Measurements from ENCODE around the gene CLSTN3.
"Not testable (repeated sequence)": the region's sequence is repeated elsewhere in the genome, so short reads cannot be mapped to it uniquely, and the experiment has no call there.

The CLSTN3 gene

DNA sequence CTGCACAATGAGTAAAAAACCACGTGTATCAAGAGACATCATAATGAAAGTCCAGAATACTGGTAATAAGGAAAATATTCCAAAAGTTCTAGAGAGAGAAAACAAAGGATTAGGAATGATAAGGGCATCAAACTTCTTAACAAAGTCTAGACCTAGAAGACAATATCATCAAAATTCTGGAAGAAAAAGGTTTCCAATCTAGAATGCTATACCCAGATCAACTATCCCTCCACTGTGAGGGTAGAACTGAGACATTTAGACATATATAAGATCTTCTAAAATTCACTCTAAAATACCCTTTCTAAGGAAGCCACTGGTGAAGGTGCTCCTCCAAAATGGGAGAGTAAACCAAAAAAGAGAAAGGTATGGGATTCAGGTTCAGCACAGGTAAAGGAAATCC lies 24.1 kb upstream of the CLSTN3 start:
- no peak for DNase-seq

- not testable (repeated sequence) for DNase-seq
Measured at GRCh38 chr12:7107181-7107580, 23.0 kb upstream of the CLSTN3 start.

- no peak for DNase-seq
Measured at GRCh38 chr12:7107636-7108002, 22.6 kb upstream of the CLSTN3 start.

- no peak for DNase-seq
Measured at GRCh38 chr12:7108003-7108795, 22.0 kb upstream of the CLSTN3 start.

DNA sequence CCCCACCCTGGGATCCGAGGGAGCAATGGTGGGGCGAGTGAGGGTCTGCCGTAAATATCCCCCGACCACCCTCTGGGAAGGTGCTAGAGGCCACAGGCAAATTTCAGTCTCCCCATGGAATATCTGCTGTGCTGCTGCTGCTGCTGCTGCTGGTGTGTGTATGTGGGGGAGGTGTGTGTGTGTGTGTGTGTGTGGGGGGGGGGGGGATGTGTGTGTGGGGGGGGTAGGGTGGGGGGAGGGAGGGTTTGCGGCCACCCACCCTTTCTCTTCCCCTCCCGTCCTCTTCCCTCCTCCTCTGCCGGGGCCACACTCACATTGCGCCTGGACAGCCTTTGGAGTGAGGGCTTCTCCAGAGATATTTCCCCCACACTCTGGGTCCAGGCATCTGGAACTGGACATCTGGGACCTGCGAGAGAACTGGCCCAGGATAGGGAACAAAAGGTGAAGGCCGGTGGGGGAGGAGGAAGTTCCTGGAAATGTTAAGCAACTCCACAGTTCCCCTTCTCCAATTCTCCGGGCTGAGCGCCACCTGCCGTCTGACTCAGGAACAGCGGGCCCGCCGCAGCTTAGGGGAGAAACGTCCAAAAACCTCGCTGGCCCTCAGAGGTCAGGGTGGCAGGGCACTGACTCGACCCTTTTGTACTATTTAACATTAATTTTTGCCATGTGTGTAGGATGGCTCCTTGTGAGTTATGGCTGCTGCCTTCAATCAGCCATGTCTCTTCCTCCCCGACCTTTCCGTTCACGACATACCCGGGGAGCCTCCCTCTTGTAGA lies 21.2 kb upstream of the CLSTN3 start, which contains the start of gene C1RL:
Gene C1RL, minus strand, starts transcription at position 419 of the 776 bp plus-strand sequence. Its CDS starts 34 bp downstream, at position 385.
- DNase-seq = peak; percentile 34 to 80

- no peak for DNase-seq
Measured at GRCh38 chr12:7109572-7109920, 20.6 kb upstream of the CLSTN3 start.

DNA sequence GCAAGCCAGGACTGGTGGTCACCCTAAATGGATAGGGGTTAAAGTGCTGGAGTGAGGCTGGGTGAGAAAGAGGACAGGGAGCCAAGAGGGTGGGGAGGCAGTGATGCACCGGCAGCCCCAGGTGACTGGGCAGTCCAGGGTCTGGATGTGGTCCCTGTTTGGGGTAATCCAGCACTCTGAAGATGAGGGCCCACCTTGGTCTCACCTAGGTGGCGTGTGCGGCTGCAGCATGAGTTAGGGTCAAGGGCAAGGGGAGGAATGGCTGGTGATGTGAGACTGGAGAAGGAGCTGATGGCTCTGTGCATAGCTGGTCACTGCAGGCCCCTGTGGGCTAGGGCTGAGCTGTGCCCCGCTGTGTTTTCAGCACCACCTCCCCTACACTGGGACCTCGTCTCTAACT lies 19.5 kb upstream of the CLSTN3 start:
- DNase-seq = no peak

GRCh38 chr12:7112041-7112440 lies 18.1 kb upstream of the CLSTN3 start:
- no peak for DNase-seq

- DNase-seq = peak in 1 of 2 experiments; percentile 42
Measured at GRCh38 chr12:7113389-7113871, 16.7 kb upstream of the CLSTN3 start.

DNA sequence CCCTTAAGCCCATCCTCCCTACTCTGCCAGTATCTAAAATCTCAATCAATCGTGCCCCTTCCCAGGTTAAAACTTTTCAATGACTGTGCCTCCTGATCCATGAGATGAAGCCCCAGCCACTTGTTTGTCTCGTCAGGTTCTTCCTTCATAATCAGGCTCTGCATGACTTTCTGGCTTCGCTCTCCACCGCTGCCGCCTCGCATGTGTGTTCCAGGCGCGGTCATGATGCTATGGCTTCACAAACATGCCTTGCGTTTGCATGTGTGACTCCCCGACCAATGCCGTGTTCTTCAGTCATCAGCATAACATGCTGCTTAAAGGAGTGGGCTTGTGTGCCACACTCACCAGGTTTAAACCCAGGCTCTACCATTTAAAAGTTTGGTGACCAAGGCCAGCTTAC lies 16.2 kb upstream of the CLSTN3 start:
- no peak for DNase-seq

DNA sequence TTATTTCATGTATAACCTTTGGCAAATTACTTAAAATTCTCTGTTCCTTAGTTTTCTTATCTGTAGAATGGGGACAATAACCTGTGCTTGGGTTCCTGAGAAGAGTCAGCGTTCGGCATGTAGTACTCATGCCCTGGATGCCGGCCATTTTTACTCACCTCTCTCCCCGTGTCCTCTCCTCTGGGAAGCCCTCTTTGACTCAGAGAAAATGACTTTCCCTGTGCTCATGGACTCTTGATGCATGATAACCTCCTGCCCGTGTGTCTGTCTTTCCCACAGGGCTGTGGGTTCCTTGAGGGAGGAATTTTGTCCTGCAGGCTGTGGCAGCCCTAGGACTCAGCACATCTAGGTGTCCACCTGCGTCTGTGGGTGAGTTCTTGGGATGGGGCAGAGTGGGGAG lies 15.3 kb upstream of the CLSTN3 start:
- no peak for DNase-seq

- DNase-seq = no peak
Measured at GRCh38 chr12:7116196-7116595, 14.0 kb upstream of the CLSTN3 start.

DNA sequence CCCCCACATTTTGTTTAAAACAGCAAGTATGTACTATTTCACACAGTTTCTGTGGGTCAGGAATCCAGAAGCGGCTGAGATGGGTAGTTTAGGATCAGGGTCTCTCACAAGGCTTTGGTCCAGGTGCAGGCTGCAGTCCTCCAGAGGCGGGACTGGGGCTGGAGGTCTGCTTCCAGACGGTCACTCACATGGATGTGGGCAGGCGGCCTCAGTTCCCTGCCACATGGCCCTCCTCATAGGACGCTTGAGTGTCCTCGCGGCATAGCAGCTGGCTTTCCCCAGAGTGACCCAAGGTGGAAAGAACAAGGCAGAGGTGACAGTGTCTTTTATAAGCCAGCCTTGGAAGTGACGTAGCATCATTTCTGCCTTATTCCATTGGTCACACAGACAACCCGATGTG lies 13.3 kb upstream of the CLSTN3 start:
- no peak for DNase-seq

GRCh38 chr12:7117670-7118069 lies 12.5 kb upstream of the CLSTN3 start:
- DNase-seq = no peak

GRCh38 chr12:7118881-7119280 lies 11.3 kb upstream of the CLSTN3 start:
- no peak for DNase-seq

DNA sequence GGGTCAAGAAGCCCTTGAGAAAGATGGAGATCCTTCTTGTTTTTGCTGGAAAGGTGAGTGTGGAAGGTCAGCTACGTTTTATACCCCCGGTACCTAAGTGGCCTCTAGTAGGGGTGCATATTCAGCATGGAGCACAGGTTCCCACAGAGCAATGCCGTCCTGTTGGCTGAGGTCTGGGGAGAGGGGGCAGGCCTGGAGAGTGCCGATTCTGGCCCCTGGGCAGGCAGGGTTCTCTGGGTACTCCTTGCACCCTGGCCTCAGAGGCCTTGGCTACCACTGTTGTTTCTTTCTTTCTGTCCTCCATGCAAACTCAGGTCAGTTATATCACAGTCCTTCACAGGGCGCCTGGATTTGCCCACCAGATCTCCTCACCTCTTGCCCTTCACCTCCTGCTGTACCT lies 10.0 kb upstream of the CLSTN3 start:
- no peak for DNase-seq

- no peak for DNase-seq
Measured at GRCh38 chr12:7121324-7121723, 8.8 kb upstream of the CLSTN3 start.

GRCh38 chr12:7122811-7123769 lies 7.1 kb upstream of the CLSTN3 start:
- DNase-seq = no peak

DNA sequence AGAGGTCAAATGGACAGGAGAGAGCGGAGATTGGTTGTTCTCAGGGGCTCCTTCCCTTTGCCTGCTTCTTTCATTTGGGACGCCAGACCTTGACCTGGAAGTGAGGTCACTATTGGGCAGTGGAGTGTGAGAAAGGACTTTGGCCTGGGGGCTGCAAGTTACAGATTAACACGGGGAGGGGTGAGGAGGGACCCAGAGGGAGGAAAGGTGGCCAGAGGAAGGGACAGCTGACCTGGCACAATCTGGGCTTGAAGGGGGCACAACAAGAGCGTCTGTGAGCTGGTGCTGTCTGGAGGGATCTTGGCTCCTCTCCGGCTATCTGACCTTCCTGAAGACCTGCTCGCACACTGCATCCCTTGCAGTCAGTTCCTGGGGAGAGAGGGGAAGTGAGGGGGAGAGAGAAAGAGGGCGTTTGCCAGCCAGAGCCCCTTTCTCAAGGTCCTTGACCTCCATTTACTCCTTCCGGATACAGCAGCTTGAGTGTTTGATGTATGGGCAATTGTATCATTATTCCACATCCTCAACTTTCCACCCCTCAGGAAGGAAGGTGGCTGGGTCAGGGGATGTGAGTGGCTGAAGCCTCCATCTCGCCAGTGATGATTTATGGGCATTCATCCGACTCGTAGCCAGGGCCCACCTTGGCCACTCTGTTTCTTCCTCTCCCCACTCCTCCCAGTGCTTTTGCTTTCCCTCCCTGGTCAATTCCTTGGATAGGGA lies 6.2 kb upstream of the CLSTN3 start:
- no peak for DNase-seq

- no peak for DNase-seq
Measured at GRCh38 chr12:7125632-7126227, 4.4 kb upstream of the CLSTN3 start.

DNA sequence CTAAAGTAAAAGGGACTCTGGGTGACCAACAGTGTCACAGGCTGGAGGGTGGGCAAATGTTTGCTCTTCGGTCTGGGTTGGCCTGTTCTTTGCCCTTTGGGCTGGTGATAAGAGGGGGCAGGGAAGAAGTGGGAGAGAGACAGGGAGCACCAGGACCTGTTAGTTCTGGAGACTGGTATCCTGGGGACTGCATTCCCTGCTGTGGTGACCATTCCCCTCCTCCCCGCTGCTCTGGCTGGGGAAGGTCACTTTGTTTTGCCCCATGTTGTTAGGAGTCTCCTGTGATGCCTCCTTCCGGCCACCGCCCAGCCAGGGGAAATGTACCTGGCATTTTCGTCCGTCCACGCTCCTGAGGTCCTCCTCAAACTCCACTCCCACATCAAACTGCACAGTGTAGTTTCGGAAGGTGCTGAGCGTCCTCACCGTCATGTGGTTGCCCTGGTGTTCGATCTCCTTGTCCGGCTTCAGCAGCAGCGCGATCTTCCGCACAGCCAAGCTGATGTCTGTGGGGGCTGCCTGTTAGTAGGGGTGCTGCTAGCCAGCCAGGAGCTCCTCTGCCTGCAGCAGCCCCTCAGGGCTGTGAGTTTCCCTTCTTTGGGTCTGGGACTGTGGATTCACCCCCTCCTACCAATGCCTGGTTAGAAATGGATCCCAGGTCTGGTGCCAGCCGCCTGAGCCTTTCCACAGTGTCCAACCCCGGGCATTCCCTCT lies 2.1 kb upstream of the CLSTN3 start:
- no peak for DNase-seq

Data from NCI-H446 (cell line).